Heart left ventricle (tissue), 13 donors: Measurements from ENCODE around the gene MAP6.

Experiments
- POLR2A ChIP-seq, 2 donors: fragments of 450-650 bp; IDR thresholded peaks; one replicate each; pipeline ENCODE4 v1.6.1; 2017; ENCODE audit warnings: antibody characterized with exemption in 2 of 2, mild to moderate bottlenecking in 2 of 2, moderate library complexity in 2 of 2
- TF ChIP-seq, protein P1 (sequence below), 12 donors: fragments of 200-600 bp; sonication (generic) in 4 of 12; IDR thresholded peaks; one replicate each; pipeline versions ENCODE4 v1.5.0 to v1.8.0; 2018 to 2022; ENCODE audit warnings: antibody characterized with exemption in 12 of 12, mild to moderate bottlenecking in 5 of 12
- donor health status: ischemic (EF 13 %, LVEDD 7.1; RV severe dilation, severe dysfunction).
- donor health status: DM: no; HTN: yes; CAD: no.
- donor health status: DM: no; HTN: no; CAD: no.
- donor health status: ischemic (EF 25% LVEDD 6.9; RV normal size, moderate dysfunction).
- donor health status: ischemic (EF 25% LVEDD 5.7; RV mildly dilated, moderate dysfunction).
- donor health status: ischemic (EF 35%, LVEDD 5.7; RV mildly dilated, moderate dysfunction).
- donor health status: nonischemic (EF 11% LVEDD 7.7; RV severe dilation, severe dysfunction).
- donor health status: DM: yes; HTN: yes; CAD: no.
- donor health status: PGD.
- donor health status: ischemic (EF 29% LVEDD 5.4; RV normal size, mild dysfunction).
- donor health status: nonischemic (EF 23%, LVEDD 6.1; RV moderate dilation, normal function).

DNA sequence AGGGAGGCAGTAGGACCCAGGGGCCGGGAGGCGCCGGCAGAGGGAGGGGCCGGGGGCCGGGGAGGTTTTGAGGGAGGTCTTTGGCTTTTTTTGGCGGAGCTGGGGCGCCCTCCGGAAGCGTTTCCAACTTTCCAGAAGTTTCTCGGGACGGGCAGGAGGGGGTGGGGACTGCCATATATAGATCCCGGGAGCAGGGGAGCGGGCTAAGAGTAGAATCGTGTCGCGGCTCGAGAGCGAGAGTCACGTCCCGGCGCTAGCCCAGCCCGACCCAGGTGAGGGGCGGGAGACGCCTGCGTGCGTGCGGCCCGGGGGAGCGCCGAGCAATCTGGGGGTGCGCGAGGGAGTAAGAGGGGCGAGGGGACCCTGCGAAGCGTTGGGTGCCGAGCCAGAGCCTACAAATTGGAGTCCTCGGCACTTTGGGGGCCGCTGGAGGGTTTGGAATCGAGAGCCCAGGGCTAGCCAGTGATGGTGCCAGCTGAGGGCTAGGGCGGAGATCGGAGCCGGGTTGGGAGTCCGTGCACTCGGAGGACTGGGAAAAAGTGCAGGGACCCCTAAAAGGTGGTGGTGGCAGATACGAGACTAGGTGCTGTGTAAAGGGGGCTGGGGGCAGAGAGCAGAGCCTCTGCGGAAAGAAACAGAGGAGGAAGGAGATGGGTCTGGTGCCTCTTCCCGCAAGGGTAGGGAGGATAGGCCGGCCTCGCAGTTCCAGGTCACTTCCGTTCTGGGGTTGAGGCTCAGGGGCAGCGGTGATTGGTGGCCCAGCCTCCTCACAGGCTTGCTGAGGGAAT lies 106.6 kb downstream of the MAP6 start, which contains the start of gene SERPINH1:
- TF ChIP-seq, protein P1, sequence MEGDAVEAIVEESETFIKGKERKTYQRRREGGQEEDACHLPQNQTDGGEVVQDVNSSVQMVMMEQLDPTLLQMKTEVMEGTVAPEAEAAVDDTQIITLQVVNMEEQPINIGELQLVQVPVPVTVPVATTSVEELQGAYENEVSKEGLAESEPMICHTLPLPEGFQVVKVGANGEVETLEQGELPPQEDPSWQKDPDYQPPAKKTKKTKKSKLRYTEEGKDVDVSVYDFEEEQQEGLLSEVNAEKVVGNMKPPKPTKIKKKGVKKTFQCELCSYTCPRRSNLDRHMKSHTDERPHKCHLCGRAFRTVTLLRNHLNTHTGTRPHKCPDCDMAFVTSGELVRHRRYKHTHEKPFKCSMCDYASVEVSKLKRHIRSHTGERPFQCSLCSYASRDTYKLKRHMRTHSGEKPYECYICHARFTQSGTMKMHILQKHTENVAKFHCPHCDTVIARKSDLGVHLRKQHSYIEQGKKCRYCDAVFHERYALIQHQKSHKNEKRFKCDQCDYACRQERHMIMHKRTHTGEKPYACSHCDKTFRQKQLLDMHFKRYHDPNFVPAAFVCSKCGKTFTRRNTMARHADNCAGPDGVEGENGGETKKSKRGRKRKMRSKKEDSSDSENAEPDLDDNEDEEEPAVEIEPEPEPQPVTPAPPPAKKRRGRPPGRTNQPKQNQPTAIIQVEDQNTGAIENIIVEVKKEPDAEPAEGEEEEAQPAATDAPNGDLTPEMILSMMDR (IDR thresholded peaks at IDR 0.05): peak in 1 of 12 donors; percentile 4
- TF ChIP-seq POLR2A (IDR thresholded peaks at IDR 0.05): peak in 1 of 2 donors; percentile 88
